WTC11 (cell line): ENCODE results near the gene EBPL. TPM values are rescaled to one million over a fixed set of nuclear protein-coding genes. Genes with fewer than 3 reads are reported as not detected.

ENCODE experiments used
- ATAC-seq: fragments of 200-7000 bp; cut with Tn5 transposase; 2 replicates; pipeline ENCODE4 v1.10.0; 2021; ENCODE audit warnings: mild to moderate bottlenecking, moderate library complexity
- CTCF ChIA-PET: fragments of 300-600 bp; sonication (Branson Sonifier 250); formaldehyde crosslinking; loops from one replicate; lab custom pipeline; 2021; ENCODE audit warnings: antibody characterized with exemption; lab: Charles Lee
- POLR2A ChIA-PET: fragments of 350-600 bp; sonication (Branson Sonifier 250); formaldehyde crosslinking; loops from one replicate; lab custom pipeline; 2021; ENCODE audit warnings: antibody characterized with exemption; lab: Charles Lee
- DNase-seq: peaks from one replicate; pipeline ENCODE4 v3.0.0; 2021; ENCODE audit warnings: low spot score
- H3K27ac Mint-ChIP-seq: 2 replicates; pipeline ENCODE4 v1.8.0; 2021; ENCODE audit warnings: mixed read lengths
- H3K27me3 Mint-ChIP-seq: 2 replicates; pipeline ENCODE4 v1.8.0; 2021; ENCODE audit warnings: low read depth, mild to moderate bottlenecking, moderate library complexity, mixed read lengths
- H3K36me3 Mint-ChIP-seq: 2 replicates; pipeline ENCODE4 v1.8.0; 2021; ENCODE audit warnings: mixed read lengths
- H3K4me1 Mint-ChIP-seq: 2 replicates; pipeline ENCODE4 v1.8.0; 2022; ENCODE audit warnings: mixed read lengths
- H3K4me3 Mint-ChIP-seq: 2 replicates; pipeline ENCODE4 v1.8.0; 2021; ENCODE audit warnings: mild to moderate bottlenecking, moderate library complexity, mixed read lengths
- H3K9me3 Mint-ChIP-seq: 2 replicates; pipeline ENCODE4 v1.8.0; 2021; ENCODE audit warnings: mixed read lengths
- CREB1 ChIP-seq: sonication (generic); formaldehyde crosslinking; IDR thresholded peaks from 2 replicates; pipeline ENCODE4 v1.8.0; 2023; ENCODE audit warnings: mild to moderate bottlenecking, missing genetic modification reagents
- EMX1 ChIP-seq: fragments of 250-450 bp; sonication (Bioruptor Pico); IDR thresholded peaks from 2 replicates; pipeline ENCODE4 v1.8.0; 2021; ENCODE audit warnings: mild to moderate bottlenecking
- FOXK1 ChIP-seq: sonication (generic); formaldehyde crosslinking; IDR thresholded peaks from 2 replicates; pipeline ENCODE4 v1.8.0; 2022; ENCODE audit warnings: mild to moderate bottlenecking, moderate library complexity, missing genetic modification reagents
- GTF2I ChIP-seq: fragments of 250-450 bp; sonication (Bioruptor Pico); conservative IDR thresholded peaks from 2 replicates; pipeline ENCODE4 v1.4.0; 2021; ENCODE audit warnings: mild to moderate bottlenecking
- JAZF1 ChIP-seq: fragments of 250-450 bp; sonication (Bioruptor Pico); IDR thresholded peaks from 2 replicates; pipeline ENCODE4 v1.9.0; 2021; ENCODE audit warnings: moderate library complexity, mild to moderate bottlenecking, inconsistent platforms
- NFYB ChIP-seq: sonication (generic); formaldehyde crosslinking; conservative IDR thresholded peaks from 2 replicates; pipeline ENCODE4 v1.8.0; 2022; ENCODE audit warnings: low read depth, missing genetic modification reagents
- PRRX2 ChIP-seq: fragments of 250-450 bp; sonication (Bioruptor Pico); IDR thresholded peaks from 2 replicates; pipeline ENCODE4 v1.8.0; 2021; ENCODE audit warnings: mild to moderate bottlenecking
- SP1 ChIP-seq: sonication (generic); formaldehyde crosslinking; conservative IDR thresholded peaks from 2 replicates; pipeline ENCODE4 v1.8.1; 2022; ENCODE audit warnings: missing genetic modification reagents
- TP53 ChIP-seq: sonication (generic); formaldehyde crosslinking; IDR thresholded peaks from 2 replicates; pipeline ENCODE4 v1.8.1; 2023; ENCODE audit warnings: mild to moderate bottlenecking, missing genetic modification reagents
- ZNF121 ChIP-seq: sonication (generic); formaldehyde crosslinking; IDR thresholded peaks from 2 replicates; pipeline ENCODE4 v1.8.0; 2023; ENCODE audit warnings: missing genetic modification reagents
- ZNF423 ChIP-seq: fragments of 250-450 bp; sonication (Bioruptor Pico); IDR thresholded peaks from 2 replicates; pipeline ENCODE4 v2.1.2; 2022; ENCODE audit warnings: mild to moderate bottlenecking, moderate library complexity
- total RNA-seq: library from RNA; stranded (reverse); gene quantifications from 3 replicates; pipeline ENCODE4 v1.2.3, GENCODE V29; 2021
- TF ChIP-seq, protein P1 (sequence below): sonication (generic); formaldehyde crosslinking; IDR thresholded peaks from 2 replicates; pipeline ENCODE4 v1.8.1; 2023; ENCODE audit warnings: mild to moderate bottlenecking, missing genetic modification reagents
- TF ChIP-seq, protein P2 (sequence below): fragments of 250-450 bp; sonication (Bioruptor Pico); IDR thresholded peaks from 2 replicates; pipeline ENCODE4 v1.9.0; 2021; ENCODE audit warnings: mild to moderate bottlenecking
- TF ChIP-seq, protein P3 (sequence below): sonication (generic); formaldehyde crosslinking; IDR thresholded peaks from 2 replicates; pipeline ENCODE4 v1.8.0; 2023; ENCODE audit warnings: missing genetic modification reagents
- TF ChIP-seq, protein P4 (sequence below): sonication (generic); formaldehyde crosslinking; IDR thresholded peaks from 2 replicates; pipeline ENCODE4 v1.8.1; 2023; ENCODE audit warnings: mild to moderate bottlenecking, missing genetic modification reagents, moderate library complexity
- TF ChIP-seq, protein P5 (sequence below): sonication (generic); formaldehyde crosslinking; IDR thresholded peaks from 2 replicates; pipeline ENCODE4 v1.8.0; 2022; ENCODE audit warnings: mild to moderate bottlenecking, missing genetic modification reagents
- TF ChIP-seq, protein P6 (sequence below): sonication (generic); formaldehyde crosslinking; IDR thresholded peaks from 2 replicates; pipeline ENCODE4 v1.8.1; 2022; ENCODE audit warnings: low read depth, missing genetic modification reagents, borderline replicate concordance
- TF ChIP-seq, protein P7 (sequence below): fragments of 250-450 bp; sonication (Bioruptor Pico); IDR thresholded peaks from 2 replicates; pipeline ENCODE4 v1.9.0; 2021; ENCODE audit warnings: mild to moderate bottlenecking, borderline replicate concordance

EBPL gene
- total RNA-seq, 1 experiment from 2014 or later: 92.5 TPM

DNA sequence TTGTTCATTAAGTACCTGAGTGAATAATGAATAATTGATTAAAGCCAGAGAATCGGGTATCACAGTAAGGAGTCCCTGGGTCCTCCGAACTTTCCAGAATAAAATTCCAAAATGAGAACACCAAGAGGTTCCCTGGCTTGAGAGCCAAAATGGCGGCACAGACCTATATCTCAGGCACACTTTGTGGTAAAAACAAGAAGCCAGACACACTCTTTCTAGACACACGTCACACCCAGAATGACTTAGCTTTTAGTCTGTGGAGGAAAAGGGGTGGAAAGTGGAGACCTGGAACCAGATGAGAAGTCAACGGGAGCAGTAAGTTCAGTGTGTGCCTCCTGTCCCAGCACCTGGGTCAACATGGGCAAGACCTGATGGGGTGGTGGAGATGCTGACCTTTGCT lies 54.6 kb downstream of the EBPL start:
- DNase-seq: no peak
- Mint-ChIP-seq H3K27me3 (no peaks in the 10 kb centered on the region), H3K9me3 (peaks cover 4% of the 10 kb centered on the region; the same call in 1 of the 2 replicates), H3K4me1 (peaks cover 29% of the 10 kb centered on the region), H3K36me3 (no peaks in the 10 kb centered on the region), H3K4me3 (no peak overlapping the region), H3K27ac (no peak overlapping the region)
- no peak for ATAC-seq
- ChIA-PET POLR2A (no interaction called here), CTCF (interaction anchor here (1.2 kb wide), 1 partner anchor 30 kb away, joined by 5 read pairs; no protein-coding TSS in a partner anchor)
- TF ChIP-seq, protein P1, sequence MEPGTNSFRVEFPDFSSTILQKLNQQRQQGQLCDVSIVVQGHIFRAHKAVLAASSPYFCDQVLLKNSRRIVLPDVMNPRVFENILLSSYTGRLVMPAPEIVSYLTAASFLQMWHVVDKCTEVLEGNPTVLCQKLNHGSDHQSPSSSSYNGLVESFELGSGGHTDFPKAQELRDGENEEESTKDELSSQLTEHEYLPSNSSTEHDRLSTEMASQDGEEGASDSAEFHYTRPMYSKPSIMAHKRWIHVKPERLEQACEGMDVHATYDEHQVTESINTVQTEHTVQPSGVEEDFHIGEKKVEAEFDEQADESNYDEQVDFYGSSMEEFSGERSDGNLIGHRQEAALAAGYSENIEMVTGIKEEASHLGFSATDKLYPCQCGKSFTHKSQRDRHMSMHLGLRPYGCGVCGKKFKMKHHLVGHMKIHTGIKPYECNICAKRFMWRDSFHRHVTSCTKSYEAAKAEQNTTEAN (CRISPR knock-in tag): no peak
- TF ChIP-seq TP53 (CRISPR knock-in tag) (no peak), ZNF121 (CRISPR knock-in tag) (no peak), FOXK1 (CRISPR knock-in tag) (no peak)
- TF ChIP-seq, protein P2, sequence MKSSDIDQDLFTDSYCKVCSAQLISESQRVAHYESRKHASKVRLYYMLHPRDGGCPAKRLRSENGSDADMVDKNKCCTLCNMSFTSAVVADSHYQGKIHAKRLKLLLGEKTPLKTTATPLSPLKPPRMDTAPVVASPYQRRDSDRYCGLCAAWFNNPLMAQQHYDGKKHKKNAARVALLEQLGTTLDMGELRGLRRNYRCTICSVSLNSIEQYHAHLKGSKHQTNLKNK (CRISPR knock-in tag): no peak
- TF ChIP-seq, protein P3, sequence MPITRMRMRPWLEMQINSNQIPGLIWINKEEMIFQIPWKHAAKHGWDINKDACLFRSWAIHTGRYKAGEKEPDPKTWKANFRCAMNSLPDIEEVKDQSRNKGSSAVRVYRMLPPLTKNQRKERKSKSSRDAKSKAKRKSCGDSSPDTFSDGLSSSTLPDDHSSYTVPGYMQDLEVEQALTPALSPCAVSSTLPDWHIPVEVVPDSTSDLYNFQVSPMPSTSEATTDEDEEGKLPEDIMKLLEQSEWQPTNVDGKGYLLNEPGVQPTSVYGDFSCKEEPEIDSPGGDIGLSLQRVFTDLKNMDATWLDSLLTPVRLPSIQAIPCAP (CRISPR knock-in tag): no peak
- TF ChIP-seq, protein P4, sequence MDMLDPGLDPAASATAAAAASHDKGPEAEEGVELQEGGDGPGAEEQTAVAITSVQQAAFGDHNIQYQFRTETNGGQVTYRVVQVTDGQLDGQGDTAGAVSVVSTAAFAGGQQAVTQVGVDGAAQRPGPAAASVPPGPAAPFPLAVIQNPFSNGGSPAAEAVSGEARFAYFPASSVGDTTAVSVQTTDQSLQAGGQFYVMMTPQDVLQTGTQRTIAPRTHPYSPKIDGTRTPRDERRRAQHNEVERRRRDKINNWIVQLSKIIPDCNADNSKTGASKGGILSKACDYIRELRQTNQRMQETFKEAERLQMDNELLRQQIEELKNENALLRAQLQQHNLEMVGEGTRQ: no peak
- TF ChIP-seq, all 79 proteins: peak for 0

DNA sequence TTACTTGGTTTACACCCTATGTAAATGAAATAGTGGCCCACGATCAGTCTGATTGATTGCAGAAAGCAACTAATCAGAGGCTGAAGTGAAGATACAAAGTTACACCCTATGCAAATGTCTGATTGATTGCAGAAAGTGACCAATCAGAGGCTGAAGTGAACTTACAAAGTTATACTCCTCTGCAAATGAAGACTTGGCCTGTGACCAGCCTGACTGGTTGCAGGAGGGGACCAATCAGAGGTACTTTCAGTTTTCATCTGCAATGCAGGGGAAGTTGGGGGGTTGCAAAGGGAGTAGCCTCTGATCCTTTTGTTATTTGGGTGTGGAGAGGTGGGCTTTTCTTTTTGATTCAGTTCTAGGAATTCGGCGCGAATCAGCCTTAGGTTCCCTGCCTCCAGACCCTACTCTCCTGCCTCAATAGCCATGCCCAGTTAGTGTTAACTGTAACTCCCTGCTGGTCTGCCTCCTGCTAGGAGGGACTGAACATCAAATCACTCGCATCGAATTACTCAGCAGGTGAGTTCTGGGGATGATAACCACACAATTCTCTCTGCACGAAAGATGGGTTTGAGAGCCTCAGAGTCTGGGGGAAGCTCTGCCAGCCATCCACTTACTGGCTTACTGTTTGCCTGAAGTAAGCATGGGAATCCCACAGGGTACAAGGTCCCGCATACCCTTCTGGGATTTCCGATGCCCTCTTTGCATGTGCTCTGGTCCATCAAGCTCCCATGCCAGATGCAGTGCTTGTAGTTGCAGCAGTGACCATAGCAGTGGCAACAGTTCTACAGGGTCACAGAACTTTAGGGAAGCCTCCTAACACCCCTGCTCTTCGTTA lies 55.5 kb downstream of the EBPL start:
- peak; percentile 78 for ATAC-seq
- TF ChIP-seq, protein P4: no peak
- peak; percentile 36; the same call in 1 of the 2 replicates for TF ChIP-seq SP1 (CRISPR knock-in tag)
- no peak for TF ChIP-seq TP53 (CRISPR knock-in tag)
- no peak for TF ChIP-seq GTF2I (CRISPR knock-in tag)
- TF ChIP-seq, protein P5, sequence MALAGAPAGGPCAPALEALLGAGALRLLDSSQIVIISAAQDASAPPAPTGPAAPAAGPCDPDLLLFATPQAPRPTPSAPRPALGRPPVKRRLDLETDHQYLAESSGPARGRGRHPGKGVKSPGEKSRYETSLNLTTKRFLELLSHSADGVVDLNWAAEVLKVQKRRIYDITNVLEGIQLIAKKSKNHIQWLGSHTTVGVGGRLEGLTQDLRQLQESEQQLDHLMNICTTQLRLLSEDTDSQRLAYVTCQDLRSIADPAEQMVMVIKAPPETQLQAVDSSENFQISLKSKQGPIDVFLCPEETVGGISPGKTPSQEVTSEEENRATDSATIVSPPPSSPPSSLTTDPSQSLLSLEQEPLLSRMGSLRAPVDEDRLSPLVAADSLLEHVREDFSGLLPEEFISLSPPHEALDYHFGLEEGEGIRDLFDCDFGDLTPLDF: no peak
- TF ChIP-seq NFYB (CRISPR knock-in tag): peak; percentile 79
- no peak for TF ChIP-seq PRRX2 (CRISPR knock-in tag)
- TF ChIP-seq JAZF1 (CRISPR knock-in tag): no peak
- peak; percentile 25; the same call in 1 of the 2 replicates for TF ChIP-seq ZNF423 (CRISPR knock-in tag)
- TF ChIP-seq CREB1: no peak
- TF ChIP-seq EMX1 (CRISPR knock-in tag): no peak
- Mint-ChIP-seq H3K36me3 (no peaks in the 10 kb centered on the region), H3K9me3 (peaks cover 4% of the 10 kb centered on the region; the same call in 1 of the 2 replicates), H3K27me3 (no peaks in the 10 kb centered on the region), H3K4me1 (peaks cover 20% of the 10 kb centered on the region), H3K4me3 (peak overlapping the region; percentile 61), H3K27ac (peak overlapping the region; percentile 87)
- POLR2A ChIA-PET: interaction anchor here (0.6 kb wide), 1 partner anchor 349 kb away, joined by 6 read pairs; no protein-coding TSS in a partner anchor
- CTCF ChIA-PET: interaction anchor here (1.2 kb wide), 1 partner anchor 29 kb away, joined by 5 read pairs; no protein-coding TSS in a partner anchor
- DNase-seq: no peak

DNA sequence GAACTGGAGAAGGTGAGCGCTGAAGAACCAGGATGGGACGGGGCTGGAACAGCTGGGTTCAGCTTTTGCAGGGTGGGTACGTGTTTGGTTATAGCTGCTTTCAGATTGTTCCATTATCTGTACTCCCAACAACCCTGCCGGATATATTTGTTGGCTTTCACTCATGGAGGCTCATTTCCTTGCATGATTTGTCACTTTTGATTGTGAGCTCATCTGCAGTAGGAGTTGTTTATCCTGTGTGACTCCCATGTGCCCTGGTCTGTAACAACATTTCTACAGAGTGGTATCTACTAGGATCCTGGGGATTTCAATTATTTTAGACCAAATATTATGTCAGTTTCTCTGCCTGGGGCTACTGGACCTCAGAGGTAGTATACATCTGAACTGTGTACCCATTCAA lies 57.6 kb downstream of the EBPL start:
- Mint-ChIP-seq H3K27ac (no peak overlapping the region), H3K9me3 (peaks cover 4% of the 10 kb centered on the region; the same call in 1 of the 2 replicates), H3K4me3 (no peak overlapping the region), H3K27me3 (no peaks in the 10 kb centered on the region), H3K36me3 (no peaks in the 10 kb centered on the region), H3K4me1 (peaks cover 17% of the 10 kb centered on the region)
- DNase-seq: no peak
- ChIA-PET CTCF (no interaction called here), POLR2A (no interaction called here)
- no peak for ATAC-seq
- TF ChIP-seq, protein P6, sequence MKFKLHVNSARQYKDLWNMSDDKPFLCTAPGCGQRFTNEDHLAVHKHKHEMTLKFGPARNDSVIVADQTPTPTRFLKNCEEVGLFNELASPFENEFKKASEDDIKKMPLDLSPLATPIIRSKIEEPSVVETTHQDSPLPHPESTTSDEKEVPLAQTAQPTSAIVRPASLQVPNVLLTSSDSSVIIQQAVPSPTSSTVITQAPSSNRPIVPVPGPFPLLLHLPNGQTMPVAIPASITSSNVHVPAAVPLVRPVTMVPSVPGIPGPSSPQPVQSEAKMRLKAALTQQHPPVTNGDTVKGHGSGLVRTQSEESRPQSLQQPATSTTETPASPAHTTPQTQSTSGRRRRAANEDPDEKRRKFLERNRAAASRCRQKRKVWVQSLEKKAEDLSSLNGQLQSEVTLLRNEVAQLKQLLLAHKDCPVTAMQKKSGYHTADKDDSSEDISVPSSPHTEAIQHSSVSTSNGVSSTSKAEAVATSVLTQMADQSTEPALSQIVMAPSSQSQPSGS: no peak
- TF ChIP-seq, protein P7, sequence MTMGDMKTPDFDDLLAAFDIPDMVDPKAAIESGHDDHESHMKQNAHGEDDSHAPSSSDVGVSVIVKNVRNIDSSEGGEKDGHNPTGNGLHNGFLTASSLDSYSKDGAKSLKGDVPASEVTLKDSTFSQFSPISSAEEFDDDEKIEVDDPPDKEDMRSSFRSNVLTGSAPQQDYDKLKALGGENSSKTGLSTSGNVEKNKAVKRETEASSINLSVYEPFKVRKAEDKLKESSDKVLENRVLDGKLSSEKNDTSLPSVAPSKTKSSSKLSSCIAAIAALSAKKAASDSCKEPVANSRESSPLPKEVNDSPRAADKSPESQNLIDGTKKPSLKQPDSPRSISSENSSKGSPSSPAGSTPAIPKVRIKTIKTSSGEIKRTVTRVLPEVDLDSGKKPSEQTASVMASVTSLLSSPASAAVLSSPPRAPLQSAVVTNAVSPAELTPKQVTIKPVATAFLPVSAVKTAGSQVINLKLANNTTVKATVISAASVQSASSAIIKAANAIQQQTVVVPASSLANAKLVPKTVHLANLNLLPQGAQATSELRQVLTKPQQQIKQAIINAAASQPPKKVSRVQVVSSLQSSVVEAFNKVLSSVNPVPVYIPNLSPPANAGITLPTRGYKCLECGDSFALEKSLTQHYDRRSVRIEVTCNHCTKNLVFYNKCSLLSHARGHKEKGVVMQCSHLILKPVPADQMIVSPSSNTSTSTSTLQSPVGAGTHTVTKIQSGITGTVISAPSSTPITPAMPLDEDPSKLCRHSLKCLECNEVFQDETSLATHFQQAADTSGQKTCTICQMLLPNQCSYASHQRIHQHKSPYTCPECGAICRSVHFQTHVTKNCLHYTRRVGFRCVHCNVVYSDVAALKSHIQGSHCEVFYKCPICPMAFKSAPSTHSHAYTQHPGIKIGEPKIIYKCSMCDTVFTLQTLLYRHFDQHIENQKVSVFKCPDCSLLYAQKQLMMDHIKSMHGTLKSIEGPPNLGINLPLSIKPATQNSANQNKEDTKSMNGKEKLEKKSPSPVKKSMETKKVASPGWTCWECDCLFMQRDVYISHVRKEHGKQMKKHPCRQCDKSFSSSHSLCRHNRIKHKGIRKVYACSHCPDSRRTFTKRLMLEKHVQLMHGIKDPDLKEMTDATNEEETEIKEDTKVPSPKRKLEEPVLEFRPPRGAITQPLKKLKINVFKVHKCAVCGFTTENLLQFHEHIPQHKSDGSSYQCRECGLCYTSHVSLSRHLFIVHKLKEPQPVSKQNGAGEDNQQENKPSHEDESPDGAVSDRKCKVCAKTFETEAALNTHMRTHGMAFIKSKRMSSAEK: no peak
- no peak for TF ChIP-seq FOXK1 (CRISPR knock-in tag)
- TF ChIP-seq TP53 (CRISPR knock-in tag): no peak
